SK-N-MC (cell line): ENCODE data around the gene SNX25.

ENCODE experiments used
- DNase-seq: peaks from one replicate; pipeline ENCODE4 v3.0.0-alpha.2; 2011; ENCODE audit warnings: low read depth, low spot score
- H3K27ac ChIP-seq: fragments of 200-600 bp; sonication (generic); 2 replicates; pipeline ENCODE4 v1.5.1; 2016; ENCODE audit warnings: mixed run types
- H3K36me3 ChIP-seq: fragments of 200-600 bp; sonication (generic); 2 replicates; pipeline ENCODE4 v1.6.1; 2017; ENCODE audit warnings: antibody characterized with exemption, low read length, mixed read lengths; ENCODE audit not compliant: insufficient read depth
- H3K4me3 ChIP-seq: fragments of 200-600 bp; sonication (generic); 2 replicates; pipeline ENCODE4 v1.5.1; 2016
- H3K9ac ChIP-seq: fragments of 200-600 bp; sonication (generic); 2 replicates; pipeline ENCODE4 v1.8.0; 2017; ENCODE audit warnings: mixed run types, mixed read lengths; ENCODE audit not compliant: insufficient read length
- H3K9me3 ChIP-seq: fragments of 200-600 bp; sonication (generic); 2 replicates; pipeline ENCODE4 v1.6.1; 2017; ENCODE audit warnings: low read depth, mild to moderate bottlenecking, antibody characterized with exemption, low read length, moderate library complexity, mixed read lengths
- EZH2 ChIP-seq: fragments of 200-600 bp; sonication (generic); IDR thresholded peaks from one replicate; pipeline ENCODE4 v1.6.1; 2017; ENCODE audit warnings: antibody characterized with exemption
- FOXP2 ChIP-seq: optimal IDR thresholded peaks from 2 replicates; pipeline ENCODE3; 2011; ENCODE audit warnings: mild to moderate bottlenecking, moderate library complexity; ENCODE audit not compliant: insufficient read depth; ENCODE audit errors: extremely low read length, control extremely low read depth
- POLR2AphosphoS5 ChIP-seq: IDR thresholded peaks from 2 replicates; pipeline ENCODE4 v1.6.1; 2012; ENCODE audit warnings: mild to moderate bottlenecking, low read depth, low read length, borderline replicate concordance

SNX25 gene

GRCh38 chr4:185261946-185262345 is 52.5 kb downstream of the SNX25 start:
- Histone ChIP-seq H3K9ac (no peak overlapping the region), H3K36me3 (no peaks in the 10 kb centered on the region), H3K27ac (no peak overlapping the region), H3K9me3 (no peaks in the 10 kb centered on the region), H3K4me3 (no peak overlapping the region)
- no peak for DNase-seq
- TF ChIP-seq EZH2 (no peak), POLR2AphosphoS5 (no peak), FOXP2 (no peak)

- DNase-seq, result no peak
- no peak for TF ChIP-seq EZH2
- no peak overlapping the region for H3K27ac ChIP-seq
- H3K4me3 ChIP-seq, result no peak overlapping the region
- H3K36me3 ChIP-seq, result no peaks in the 10 kb centered on the region
- H3K9me3 ChIP-seq, result no peaks in the 10 kb centered on the region
- H3K9ac ChIP-seq, result no peak overlapping the region
Measured at GRCh38 chr4:185263419-185263818, 54.0 kb downstream of the SNX25 start.

- TF ChIP-seq POLR2AphosphoS5, result no peak
- no peak for TF ChIP-seq EZH2
- no peak for TF ChIP-seq FOXP2
- Histone ChIP-seq H3K9me3 (no peaks in the 10 kb centered on the region), H3K36me3 (no peaks in the 10 kb centered on the region), H3K9ac (no peak overlapping the region), H3K27ac (no peak overlapping the region), H3K4me3 (no peak overlapping the region)
- DNase-seq, result no peak
Measured at GRCh38 chr4:185265942-185266341, 56.5 kb downstream of the SNX25 start.

- H3K36me3 ChIP-seq, result no peaks in the 10 kb centered on the region
Measured at GRCh38 chr4:185269286-185269685, 59.9 kb downstream of the SNX25 start.

GRCh38 chr4:185270037-185270436 is 60.6 kb downstream of the SNX25 start:
- Histone ChIP-seq H3K9ac (no peak overlapping the region), H3K9me3 (no peaks in the 10 kb centered on the region), H3K4me3 (no peak overlapping the region), H3K27ac (no peak overlapping the region), H3K36me3 (no peaks in the 10 kb centered on the region)
- DNase-seq, result no peak
- TF ChIP-seq FOXP2 (no peak), POLR2AphosphoS5 (no peak), EZH2 (no peak)

More at GRCh38 chr4:185269286-185269685, 59.9 kb downstream of the SNX25 start:
- no peak overlapping the region for H3K9ac ChIP-seq
- no peak overlapping the region for H3K27ac ChIP-seq
- no peaks in the 10 kb centered on the region for H3K9me3 ChIP-seq
- H3K4me3 ChIP-seq, result no peak overlapping the region
- DNase-seq, result no peak
- TF ChIP-seq POLR2AphosphoS5 (no peak), EZH2 (no peak), FOXP2 (no peak)

- no peaks in the 10 kb centered on the region for H3K36me3 ChIP-seq
- DNase-seq, result no peak
Measured at GRCh38 chr4:185270885-185271284, 61.5 kb downstream of the SNX25 start.

GRCh38 chr4:185272245-185272644 is 62.8 kb downstream of the SNX25 start:
- Histone ChIP-seq H3K9me3 (no peaks in the 10 kb centered on the region), H3K4me3 (no peak overlapping the region), H3K27ac (no peak overlapping the region), H3K9ac (no peak overlapping the region), H3K36me3 (no peaks in the 10 kb centered on the region)
- TF ChIP-seq FOXP2 (no peak), EZH2 (no peak), POLR2AphosphoS5 (no peak)
- DNase-seq, result no peak

More at GRCh38 chr4:185270885-185271284, 61.5 kb downstream of the SNX25 start:
- H3K9me3 ChIP-seq, result no peaks in the 10 kb centered on the region
- H3K9ac ChIP-seq, result no peak overlapping the region
- no peak overlapping the region for H3K4me3 ChIP-seq
- no peak for TF ChIP-seq EZH2
- H3K27ac ChIP-seq, result no peak overlapping the region

- no peak overlapping the region for H3K4me3 ChIP-seq
- H3K27ac ChIP-seq, result no peak overlapping the region
- H3K9me3 ChIP-seq, result no peaks in the 10 kb centered on the region
- no peaks in the 10 kb centered on the region for H3K36me3 ChIP-seq
- H3K9ac ChIP-seq, result no peak overlapping the region
- DNase-seq, result no peak
- no peak for TF ChIP-seq POLR2AphosphoS5
- no peak for TF ChIP-seq EZH2
- TF ChIP-seq FOXP2, result no peak
Measured at GRCh38 chr4:185275501-185275900, 66.1 kb downstream of the SNX25 start.

GRCh38 chr4:185276036-185276435 is 66.6 kb downstream of the SNX25 start:
- Histone ChIP-seq H3K4me3 (no peak overlapping the region), H3K27ac (no peak overlapping the region), H3K36me3 (no peaks in the 10 kb centered on the region), H3K9ac (no peak overlapping the region), H3K9me3 (no peaks in the 10 kb centered on the region)
- no peak for DNase-seq
- no peak for TF ChIP-seq FOXP2
- TF ChIP-seq POLR2AphosphoS5, result no peak
- no peak for TF ChIP-seq EZH2

GRCh38 chr4:185278716-185279115 is 69.3 kb downstream of the SNX25 start:
- no peaks in the 10 kb centered on the region for H3K9me3 ChIP-seq
- no peak overlapping the region for H3K27ac ChIP-seq
- TF ChIP-seq POLR2AphosphoS5 (no peak), FOXP2 (no peak), EZH2 (no peak)

More at GRCh38 chr4:185278716-185279115, 69.3 kb downstream of the SNX25 start:
- Histone ChIP-seq H3K36me3 (no peaks in the 10 kb centered on the region), H3K9ac (no peak overlapping the region), H3K4me3 (no peak overlapping the region)
- DNase-seq, result no peak
